HAP-1 (cell line): ENCODE data around the gene DCAF10.
"Not testable (repeated sequence)": the region's sequence is repeated elsewhere in the genome, so short reads cannot be mapped to it uniquely, and the experiment has no call there.

Experiments
- DNase-seq, 2 experiments: peaks; one replicate each; pipeline ENCODE4 v3.0.0-alpha.2; 2016 to 2020; ENCODE audit warnings: low spot score in 2 of 2
- H3K27me3 ChIP-seq: fragments of 250-450 bp; sonication (Bioruptor Pico); 2 replicates; pipeline ENCODE4 v1.5.1; 2020; ENCODE audit warnings: low read depth, mild to moderate bottlenecking, moderate library complexity
- H3K36me3 ChIP-seq: fragments of 250-450 bp; sonication (Bioruptor Pico); replicated peaks from 2 replicates; pipeline ENCODE4 v1.5.1; 2020; ENCODE audit warnings: mild to moderate bottlenecking
- H3K4me1 ChIP-seq: fragments of 250-450 bp; sonication (Bioruptor Pico); 2 replicates; pipeline ENCODE4 v1.5.1; 2020; ENCODE audit warnings: mild to moderate bottlenecking
- H3K4me3 ChIP-seq: fragments of 250-450 bp; sonication (Bioruptor Pico); 2 replicates; pipeline ENCODE4 v1.5.1; 2020; ENCODE audit warnings: mild to moderate bottlenecking, moderate library complexity
- H3K9me3 ChIP-seq: fragments of 250-450 bp; sonication (Bioruptor Pico); 2 replicates; pipeline ENCODE4 v1.5.1; 2020; ENCODE audit warnings: mild to moderate bottlenecking, moderate library complexity
- in situ Hi-C: fragments of 300-500 bp; cut with MboI; formaldehyde crosslinking; loops from 3 replicates; pipeline ENCODE4 v1.14.3; 2020; ENCODE audit warnings: low sequenced_read_pairs, inconsistent platforms, mixed read lengths

Gene DCAF10

GRCh38 chr9:37902131-37902530, 101.5 kb downstream of the DCAF10 start:
- Histone ChIP-seq H3K4me3 (no peak overlapping the region; the same call in 1 of the 2 replicates), H3K9me3 (no peaks in the 10 kb centered on the region), H3K36me3 (peaks cover 16% of the 10 kb centered on the region), H3K4me1 (peaks cover 10% of the 10 kb centered on the region), H3K27me3 (no peaks in the 10 kb centered on the region)
- no peak for DNase-seq
- in situ Hi-C loops: loop anchor here (10.0 to 25.0 kb wide), 2 partner anchors 417 to 785 kb away; partner anchors contain the start of gene POLR1E

GRCh38 chr9:37902796-37903646, 102.4 kb downstream of the DCAF10 start:
- no peaks in the 10 kb centered on the region for H3K9me3 ChIP-seq
- peaks cover 10% of the 10 kb centered on the region for H3K4me1 ChIP-seq
- peak in 1 of 2 experiments; percentile 10 for DNase-seq
- no peaks in the 10 kb centered on the region for H3K27me3 ChIP-seq
- in situ Hi-C loops: loop anchor here (10.0 to 25.0 kb wide), 2 partner anchors 418 to 784 kb away; partner anchors contain the start of gene POLR1E
- H3K4me3 ChIP-seq: peak overlapping the region; percentile 78
- H3K36me3 ChIP-seq: peaks cover 12% of the 10 kb centered on the region

DNA sequence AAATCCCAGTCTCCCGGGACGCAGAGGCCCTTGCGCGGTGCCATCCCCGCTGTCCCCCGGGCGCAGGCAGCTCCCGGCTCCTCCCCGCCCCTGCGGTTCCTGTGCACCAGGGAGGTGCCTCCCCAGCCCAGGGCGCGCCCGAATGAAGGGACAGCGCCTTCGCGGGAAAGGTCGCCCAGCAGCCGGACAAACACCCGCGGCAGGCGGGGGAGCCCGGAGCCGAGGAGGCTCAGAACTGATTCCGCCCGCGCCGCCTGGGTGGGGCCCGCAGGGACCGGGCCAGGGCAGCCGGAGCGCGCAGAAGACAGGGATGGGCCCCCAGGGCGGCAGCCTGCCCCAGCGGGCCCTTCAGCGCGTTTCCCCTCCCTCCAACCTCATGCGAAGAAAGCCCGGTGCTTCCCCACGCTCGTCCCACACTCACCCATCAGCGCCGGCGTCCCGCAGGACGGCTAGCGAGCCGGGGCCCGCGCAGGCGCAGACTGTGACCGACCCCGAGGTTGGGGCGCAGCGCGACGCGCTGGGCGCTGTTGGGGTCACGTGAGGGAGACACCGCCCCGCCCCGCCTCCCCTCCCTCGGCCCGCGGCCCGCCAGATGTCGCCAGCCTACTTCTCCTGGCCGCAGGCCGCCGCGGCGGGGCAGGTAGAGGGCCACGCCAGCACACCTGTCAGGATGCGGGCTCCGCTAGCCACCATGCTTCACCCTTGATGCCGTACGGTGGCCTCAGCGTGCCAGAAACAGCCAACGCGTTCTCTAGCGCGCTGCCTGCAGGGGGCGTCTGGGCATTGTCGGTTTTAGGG, 103.2 kb downstream of the DCAF10 start, which contains the start of gene SLC25A51:
SLC25A51 (minus strand) TSS at position 481 of the 798 bp plus-strand sequence. CDS start 15,577 bp downstream, outside the sequence.
- DNase-seq: peak; percentile 70 to 95
- peaks cover 6% of the 10 kb centered on the region for H3K36me3 ChIP-seq
- peaks cover 10% of the 10 kb centered on the region for H3K4me1 ChIP-seq
- no peaks in the 10 kb centered on the region for H3K9me3 ChIP-seq
- H3K27me3 ChIP-seq: no peaks in the 10 kb centered on the region
- in situ Hi-C loops: loop anchor here (10.0 to 25.0 kb wide), 2 partner anchors 419 to 783 kb away; partner anchors contain the start of gene POLR1E
- H3K4me3 ChIP-seq: peak within 1 kb of the TSS; percentile 78

DNA sequence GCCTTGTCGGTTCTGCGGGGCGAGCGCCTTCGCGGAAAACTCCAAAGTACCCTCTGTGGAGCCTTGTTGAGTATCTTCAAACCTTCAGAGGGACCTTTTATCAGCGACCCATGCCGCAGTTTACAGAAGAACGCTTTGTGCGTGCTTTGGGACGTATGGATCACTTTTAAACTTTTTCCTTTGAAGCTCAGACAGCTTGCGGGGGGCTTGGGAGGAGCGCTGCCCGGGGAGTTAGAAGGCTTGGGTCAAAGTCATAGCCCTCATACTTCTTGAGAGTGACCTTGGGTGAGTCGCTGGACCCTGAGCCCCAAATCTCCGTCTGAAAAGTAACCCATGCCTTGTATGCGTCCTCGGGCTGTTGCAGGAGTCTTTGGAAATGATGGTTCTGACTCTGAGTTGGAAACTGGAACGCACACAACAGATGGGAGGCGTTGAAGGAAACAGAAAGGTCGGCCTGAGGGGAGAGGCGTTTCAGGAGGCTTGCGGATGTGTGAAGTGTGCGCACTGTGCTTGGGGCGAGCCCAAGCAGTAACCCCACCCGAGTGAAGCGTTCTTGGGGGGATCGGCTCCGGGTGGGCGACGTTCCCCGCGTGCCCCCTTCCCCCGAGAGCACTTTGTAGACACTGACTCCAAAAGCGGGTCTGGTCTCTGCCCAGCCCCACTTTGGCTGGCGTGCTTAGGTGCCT, 104.0 kb downstream of the DCAF10 start:
- Histone ChIP-seq H3K27me3 (no peaks in the 10 kb centered on the region), H3K4me1 (peaks cover 10% of the 10 kb centered on the region), H3K36me3 (no peaks in the 10 kb centered on the region; the same call in 1 of the 2 replicates), H3K9me3 (no peaks in the 10 kb centered on the region), H3K4me3 (peak overlapping the region; percentile 78)
- in situ Hi-C loops: loop anchor here (10.0 to 25.0 kb wide), 2 partner anchors 420 to 783 kb away; partner anchors contain the start of gene POLR1E
- DNase-seq: no peak

DNA sequence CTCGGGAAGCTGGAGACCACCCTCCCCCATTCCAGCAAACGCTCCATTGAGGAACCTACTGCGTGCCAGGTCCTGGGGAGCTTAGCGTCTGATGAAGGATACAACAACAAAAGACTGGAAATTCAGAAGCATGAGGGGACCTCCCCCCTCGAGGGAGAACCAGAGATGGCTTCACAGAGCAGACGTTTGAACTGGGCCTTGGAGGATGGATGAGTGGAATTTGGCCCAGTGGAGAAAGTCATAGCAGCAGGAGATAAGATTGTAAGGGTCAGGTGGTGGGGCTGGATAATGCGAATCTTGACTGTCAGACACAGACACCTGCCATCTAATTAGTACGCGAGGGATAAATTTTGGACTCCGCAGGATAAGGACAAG, 104.5 kb downstream of the DCAF10 start:
- no peaks in the 10 kb centered on the region for H3K9me3 ChIP-seq
- H3K4me1 ChIP-seq: peaks cover 10% of the 10 kb centered on the region
- DNase-seq: no peak
- no peak overlapping the region for H3K4me3 ChIP-seq
- no peaks in the 10 kb centered on the region; the same call in 1 of the 2 replicates for H3K36me3 ChIP-seq
- in situ Hi-C loops: loop anchor here (10.0 to 25.0 kb wide), 2 partner anchors 420 to 782 kb away; partner anchors contain the start of gene POLR1E
- H3K27me3 ChIP-seq: no peaks in the 10 kb centered on the region

GRCh38 chr9:37905776-37906175, 105.2 kb downstream of the DCAF10 start:
- DNase-seq: peak in 1 of 2 experiments; percentile 5
- Histone ChIP-seq H3K4me3 (no peak overlapping the region), H3K4me1 (peaks cover 10% of the 10 kb centered on the region), H3K36me3 (no peaks in the 10 kb centered on the region; the same call in 1 of the 2 replicates), H3K27me3 (no peaks in the 10 kb centered on the region), H3K9me3 (no peaks in the 10 kb centered on the region)
- in situ Hi-C loops: loop anchor here (10.0 to 25.0 kb wide), 2 partner anchors 421 to 782 kb away; partner anchors contain the start of gene POLR1E

GRCh38 chr9:37906312-37907239, 106.0 kb downstream of the DCAF10 start:
- no peaks in the 10 kb centered on the region for H3K9me3 ChIP-seq
- in situ Hi-C loops: loop anchor here (10.0 to 25.0 kb wide), 2 partner anchors 422 to 781 kb away; partner anchors contain the start of gene POLR1E
- no peaks in the 10 kb centered on the region for H3K36me3 ChIP-seq
- H3K4me1 ChIP-seq: peaks cover 10% of the 10 kb centered on the region
- H3K4me3 ChIP-seq: no peak overlapping the region
- H3K27me3 ChIP-seq: no peaks in the 10 kb centered on the region
- peak in 1 of 2 experiments; percentile 6 for DNase-seq

- Histone ChIP-seq H3K9me3 (no peaks in the 10 kb centered on the region), H3K4me3 (no peak overlapping the region), H3K36me3 (no peaks in the 10 kb centered on the region), H3K4me1 (peaks cover 4% of the 10 kb centered on the region), H3K27me3 (no peaks in the 10 kb centered on the region)
- DNase-seq: no peak
- in situ Hi-C loops: loop anchor here (10.0 to 25.0 kb wide), 2 partner anchors 423 to 779 kb away; partner anchors contain the start of gene POLR1E
These were observed 107.7 kb downstream of the DCAF10 start for GRCh38 chr9:37908283-37908682.

- H3K36me3 ChIP-seq: no peaks in the 10 kb centered on the region
- DNase-seq: peak in 1 of 2 experiments; percentile 5
- no peaks in the 10 kb centered on the region for H3K9me3 ChIP-seq
- H3K27me3 ChIP-seq: no peaks in the 10 kb centered on the region
- in situ Hi-C loops: loop anchor here (10.0 to 25.0 kb wide), 2 partner anchors 424 to 779 kb away; partner anchors contain the start of gene POLR1E
- H3K4me1 ChIP-seq: peaks cover 4% of the 10 kb centered on the region
- no peak overlapping the region for H3K4me3 ChIP-seq
These were observed 108.1 kb downstream of the DCAF10 start for GRCh38 chr9:37908698-37909186.

DNA sequence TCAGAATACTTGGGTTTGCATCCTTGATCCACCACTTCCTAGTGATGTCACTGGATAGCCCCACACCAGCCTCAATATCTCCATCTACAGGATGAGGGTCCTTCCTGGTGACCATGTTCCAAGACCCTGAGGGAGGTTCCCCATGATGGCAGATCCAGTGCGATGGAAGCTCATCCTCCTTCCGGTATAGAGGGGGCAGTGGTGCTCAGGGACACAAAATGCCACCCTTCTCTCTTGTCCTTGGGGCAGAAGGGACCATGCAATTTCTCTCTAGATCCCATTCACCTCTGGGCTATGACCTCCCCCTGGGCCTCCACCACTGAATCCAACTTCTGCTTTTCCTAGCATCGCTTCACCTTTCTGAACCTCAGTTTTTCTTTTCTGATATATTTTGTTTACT, 108.7 kb downstream of the DCAF10 start:
- no peaks in the 10 kb centered on the region for H3K36me3 ChIP-seq
- DNase-seq: peak in 1 of 2 experiments; percentile 3
- peaks cover 6% of the 10 kb centered on the region for H3K4me1 ChIP-seq
- H3K27me3 ChIP-seq: no peaks in the 10 kb centered on the region
- no peaks in the 10 kb centered on the region for H3K9me3 ChIP-seq
- in situ Hi-C loops: loop anchor here (10.0 to 25.0 kb wide), 2 partner anchors 425 to 778 kb away; partner anchors contain the start of gene POLR1E
- H3K4me3 ChIP-seq: no peak overlapping the region

DNA sequence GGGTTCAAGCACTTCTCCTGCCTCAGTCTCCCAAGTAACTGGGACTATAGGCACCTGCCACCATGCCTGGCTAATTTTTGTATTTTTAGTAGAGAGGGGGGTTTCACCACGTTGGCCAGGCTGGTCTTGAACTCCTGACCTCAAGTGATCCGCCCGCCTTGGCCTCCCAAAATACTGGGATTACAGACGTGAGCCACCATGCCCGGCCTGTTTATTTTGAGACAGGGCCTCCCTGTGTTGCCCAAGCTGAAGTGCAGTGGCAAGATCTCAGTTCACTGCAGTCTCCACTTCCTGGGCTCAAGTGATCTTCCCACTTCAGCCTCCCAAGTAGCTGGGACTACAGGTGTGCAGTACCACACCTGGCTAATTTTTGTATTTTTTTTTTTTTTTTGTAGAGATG, 109.2 kb downstream of the DCAF10 start:
- H3K4me3 ChIP-seq, H3K9me3 ChIP-seq, H3K4me1 ChIP-seq, H3K27me3 ChIP-seq, H3K36me3 ChIP-seq: not testable (repeated sequence)
- in situ Hi-C loops: loop anchor here (5.0 to 25.0 kb wide), 5 partner anchors 162 to 777 kb away; partner anchors contain the start of gene POLR1E
- peak in 1 of 2 experiments; percentile 1 for DNase-seq
